Transverse colon (tissue), 4 donors: ENCODE results near the gene PRR5L.

Experiments
- POLR2AphosphoS5 ChIP-seq, 3 donors: sonication (generic); formaldehyde crosslinking; IDR thresholded peaks; one replicate each; pipeline ENCODE4 v1.6.1; 2016; ENCODE audit warnings: antibody characterized with exemption in 3 of 3
- TF ChIP-seq, protein P1 (sequence below), 5 experiments: fragments of 200-600 bp in 3 of 5; fragments of 450-650 bp in 2 of 5; sonication (generic) in 3 of 5; IDR thresholded peaks; 1 replicate in 2 of 5; 2 replicates in 3 of 5; pipeline ENCODE4 v1.5.1; 2016 to 2017; ENCODE audit warnings: antibody characterized with exemption in 5 of 5, inconsistent platforms in 3 of 5, mild to moderate bottlenecking in 2 of 5, moderate library complexity in 1 of 5

DNA sequence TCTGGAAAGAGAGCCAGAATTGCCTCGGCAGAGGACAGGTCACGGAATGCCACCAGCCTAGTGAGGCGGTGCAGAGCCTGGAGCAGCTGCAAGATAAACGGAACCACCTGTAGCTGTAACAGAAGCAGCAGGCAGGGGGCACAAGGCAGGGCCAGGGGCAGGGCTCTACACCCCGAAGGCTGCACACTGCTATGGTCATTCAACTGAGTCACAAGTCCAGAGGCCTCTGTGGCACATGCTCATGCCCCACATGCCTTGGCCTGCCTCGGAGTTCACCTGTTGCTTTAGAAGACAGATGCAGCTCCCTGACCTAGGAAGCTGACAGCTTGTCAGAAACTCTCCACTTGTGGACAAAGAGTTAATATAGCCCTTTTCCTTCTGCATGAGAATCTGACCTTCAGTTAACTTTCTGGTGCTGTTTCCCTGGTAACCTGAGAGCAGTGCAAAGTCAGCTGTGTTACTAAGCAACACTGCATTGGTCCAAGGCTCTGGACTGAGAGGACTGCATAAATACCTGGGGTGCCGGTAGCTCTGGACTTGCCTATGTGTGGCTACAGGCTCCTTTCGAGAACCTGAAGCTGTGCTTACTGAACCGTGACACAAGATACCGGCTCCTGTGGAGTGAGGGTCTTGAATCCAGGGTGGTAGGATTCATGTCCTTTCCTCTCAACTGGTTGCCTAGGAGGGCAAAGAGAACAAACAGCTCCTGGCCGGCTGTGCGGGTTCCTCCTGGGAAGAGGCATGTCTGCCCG, 17.4 kb upstream of the PRR5L start:
- TF ChIP-seq POLR2AphosphoS5 (IDR thresholded peaks at IDR 0.05): no peak
- TF ChIP-seq, protein P1, sequence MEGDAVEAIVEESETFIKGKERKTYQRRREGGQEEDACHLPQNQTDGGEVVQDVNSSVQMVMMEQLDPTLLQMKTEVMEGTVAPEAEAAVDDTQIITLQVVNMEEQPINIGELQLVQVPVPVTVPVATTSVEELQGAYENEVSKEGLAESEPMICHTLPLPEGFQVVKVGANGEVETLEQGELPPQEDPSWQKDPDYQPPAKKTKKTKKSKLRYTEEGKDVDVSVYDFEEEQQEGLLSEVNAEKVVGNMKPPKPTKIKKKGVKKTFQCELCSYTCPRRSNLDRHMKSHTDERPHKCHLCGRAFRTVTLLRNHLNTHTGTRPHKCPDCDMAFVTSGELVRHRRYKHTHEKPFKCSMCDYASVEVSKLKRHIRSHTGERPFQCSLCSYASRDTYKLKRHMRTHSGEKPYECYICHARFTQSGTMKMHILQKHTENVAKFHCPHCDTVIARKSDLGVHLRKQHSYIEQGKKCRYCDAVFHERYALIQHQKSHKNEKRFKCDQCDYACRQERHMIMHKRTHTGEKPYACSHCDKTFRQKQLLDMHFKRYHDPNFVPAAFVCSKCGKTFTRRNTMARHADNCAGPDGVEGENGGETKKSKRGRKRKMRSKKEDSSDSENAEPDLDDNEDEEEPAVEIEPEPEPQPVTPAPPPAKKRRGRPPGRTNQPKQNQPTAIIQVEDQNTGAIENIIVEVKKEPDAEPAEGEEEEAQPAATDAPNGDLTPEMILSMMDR (IDR thresholded peaks at IDR 0.05): no peak
